DND-41 (cell line): Measurements from ENCODE around the gene NTM.

ENCODE experiments used
- ATAC-seq: fragments of 200-7000 bp; cut with Tn5 transposase; 3 replicates; pipeline ENCODE4 v1.9.1; 2021; ENCODE audit warnings: low read depth; ENCODE audit not compliant: insufficient read depth
- DNase-seq: peaks from one replicate; pipeline ENCODE4 v3.0.0-alpha.2; 2020
- H2AFZ ChIP-seq: 2 replicates; pipeline ENCODE4 v1.6.0; 2012; ENCODE audit warnings: low read depth, low read length
- H3K27ac ChIP-seq: 2 replicates; pipeline ENCODE4 v1.5.1; 2012; ENCODE audit warnings: low read length, inconsistent platforms
- H3K27me3 ChIP-seq: fragments of 200-600 bp; sonication (generic); 2 replicates; pipeline ENCODE4 v1.6.0; 2012; ENCODE audit warnings: low read length, mild to moderate bottlenecking, inconsistent platforms; ENCODE audit not compliant: insufficient read depth, poor library complexity
- H3K36me3 ChIP-seq: 2 replicates; pipeline ENCODE4 v1.5.1; 2012; ENCODE audit warnings: low read length, inconsistent platforms; ENCODE audit not compliant: insufficient read depth
- H3K4me1 ChIP-seq: 2 replicates; pipeline ENCODE4 v1.5.1; 2012; ENCODE audit warnings: mild to moderate bottlenecking, low read length; ENCODE audit not compliant: insufficient read depth
- H3K4me2 ChIP-seq: 2 replicates; pipeline ENCODE4 v1.6.0; 2012; ENCODE audit warnings: mild to moderate bottlenecking, moderate library complexity, low read length, inconsistent platforms; ENCODE audit not compliant: insufficient read depth
- H3K4me3 ChIP-seq, 2 experiments: fragments of 200-600 bp in 1 of 2; shearing (Covaris generic) in 1 of 2; 2 replicates each; pipeline ENCODE4 v1.5.1; 2012 to 2016; ENCODE audit warnings: inconsistent platforms in 2 of 2, low read length in 2 of 2, mild to moderate bottlenecking in 2 of 2, low read depth in 1 of 2, moderate library complexity in 1 of 2
- H3K79me2 ChIP-seq: 2 replicates; pipeline ENCODE4 v1.6.0; 2012; ENCODE audit warnings: low read length, inconsistent platforms; ENCODE audit not compliant: insufficient read depth
- H3K9ac ChIP-seq: 2 replicates; pipeline ENCODE4 v1.6.0; 2012; ENCODE audit warnings: low read depth, mild to moderate bottlenecking, inconsistent platforms, low read length, moderate library complexity
- H3K9me3 ChIP-seq: 2 replicates; pipeline ENCODE4 v1.5.1; 2012; ENCODE audit warnings: low read length, moderate library complexity, mild to moderate bottlenecking, inconsistent platforms; ENCODE audit not compliant: insufficient read depth, severe bottlenecking
- H4K20me1 ChIP-seq: 2 replicates; pipeline ENCODE4 v1.6.0; 2012; ENCODE audit warnings: low read length; ENCODE audit not compliant: insufficient read depth
- CTCF ChIP-seq: IDR thresholded peaks from 2 replicates; pipeline ENCODE4 v1.5.1; 2012; ENCODE audit warnings: borderline replicate concordance, low read length, moderate library complexity, mild to moderate bottlenecking; ENCODE audit not compliant: poor library complexity, severe bottlenecking; ENCODE audit errors: extremely low read depth
- EZH2 ChIP-seq: IDR thresholded peaks from 3 replicates; pipeline ENCODE4 v1.6.1; 2012; ENCODE audit warnings: borderline replicate concordance, low read depth, mild to moderate bottlenecking, moderate library complexity, low read length, inconsistent platforms; ENCODE audit not compliant: severe bottlenecking

NTM gene

GRCh38 chr11:131609337-131609736 lies 238.9 kb downstream of the NTM start:
- H3K27me3 ChIP-seq, result no peaks in the 10 kb centered on the region
- peaks cover 26% of the 10 kb centered on the region for H3K4me1 ChIP-seq
- ATAC-seq, result peak; percentile 68
- TF ChIP-seq CTCF, result no peak
- no peak for TF ChIP-seq EZH2
- no peak overlapping the region for H3K4me2 ChIP-seq
- H3K27ac ChIP-seq, result no peak overlapping the region
- no peaks in the 10 kb centered on the region for H3K9me3 ChIP-seq
- no peak overlapping the region for H3K9ac ChIP-seq
- no peak overlapping the region for H2AFZ ChIP-seq
- no peaks in the 10 kb centered on the region for H4K20me1 ChIP-seq
- DNase-seq, result no peak
- H3K4me3 ChIP-seq, result no peak overlapping the region
- no peaks in the 10 kb centered on the region for H3K79me2 ChIP-seq
- no peaks in the 10 kb centered on the region for H3K36me3 ChIP-seq

GRCh38 chr11:131609921-131610320 lies 239.5 kb downstream of the NTM start:
- ATAC-seq, result no peak
- Histone ChIP-seq H2AFZ (no peak overlapping the region), H3K4me3 (no peak overlapping the region), H4K20me1 (no peaks in the 10 kb centered on the region), H3K9ac (no peak overlapping the region), H3K27ac (no peak overlapping the region), H3K36me3 (no peaks in the 10 kb centered on the region), H3K9me3 (no peaks in the 10 kb centered on the region), H3K4me1 (peaks cover 26% of the 10 kb centered on the region), H3K4me2 (no peak overlapping the region), H3K27me3 (no peaks in the 10 kb centered on the region), H3K79me2 (no peaks in the 10 kb centered on the region)
- DNase-seq, result no peak
- no peak for TF ChIP-seq EZH2
- no peak for TF ChIP-seq CTCF

GRCh38 chr11:131611322-131611721 lies 240.9 kb downstream of the NTM start:
- no peak overlapping the region for H2AFZ ChIP-seq
- no peaks in the 10 kb centered on the region for H3K79me2 ChIP-seq
- H3K27me3 ChIP-seq, result no peaks in the 10 kb centered on the region
- H3K27ac ChIP-seq, result no peak overlapping the region
- ATAC-seq, result no peak
- H3K4me1 ChIP-seq, result peaks cover 26% of the 10 kb centered on the region
- DNase-seq, result no peak
- no peaks in the 10 kb centered on the region for H3K36me3 ChIP-seq
- no peak overlapping the region for H3K4me2 ChIP-seq
- H3K9me3 ChIP-seq, result no peaks in the 10 kb centered on the region
- H3K9ac ChIP-seq, result no peak overlapping the region
- no peak for TF ChIP-seq CTCF
- no peak for TF ChIP-seq EZH2
- H3K4me3 ChIP-seq, result no peak overlapping the region
- H4K20me1 ChIP-seq, result no peaks in the 10 kb centered on the region

GRCh38 chr11:131612533-131612932 lies 242.1 kb downstream of the NTM start:
- Histone ChIP-seq H3K27ac (peak overlapping the region; percentile 55; the same call in 1 of the 2 replicates), H3K79me2 (no peaks in the 10 kb centered on the region), H3K27me3 (no peaks in the 10 kb centered on the region), H3K36me3 (no peaks in the 10 kb centered on the region), H4K20me1 (no peaks in the 10 kb centered on the region), H3K4me2 (no peak overlapping the region), H3K4me1 (peaks cover 26% of the 10 kb centered on the region), H3K9ac (no peak overlapping the region), H2AFZ (no peak overlapping the region), H3K4me3 (no peak overlapping the region), H3K9me3 (no peaks in the 10 kb centered on the region)
- ATAC-seq (peak; percentile 83), DNase-seq (peak; percentile 51)
- TF ChIP-seq EZH2 (no peak), CTCF (no peak)
